ENCODE results near the gene EMX2.
"Not testable (repeated sequence)": the region's sequence is repeated elsewhere in the genome, so short reads cannot be mapped to it uniquely, and the experiment has no call there.

DNA sequence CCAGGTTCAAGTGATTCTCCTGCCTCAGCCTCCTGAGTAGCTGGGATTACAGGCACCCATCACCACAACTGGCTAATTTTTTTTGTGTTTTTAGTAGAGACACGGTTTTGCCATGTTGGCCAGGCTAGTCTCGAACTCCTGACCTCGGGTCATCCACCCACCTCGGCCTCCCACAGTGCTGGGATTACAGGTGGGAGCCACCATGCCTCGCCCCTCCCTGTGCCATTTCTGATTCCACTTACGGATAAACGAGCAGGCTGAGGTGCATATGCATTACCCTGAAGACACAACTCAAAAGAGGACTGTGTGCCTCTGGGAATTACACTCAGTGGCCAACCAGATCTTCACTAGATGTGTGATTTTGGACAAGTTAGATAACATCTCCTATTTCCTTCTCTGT, 35.5 kb upstream of the EMX2 start:
- not testable (repeated sequence) for TF ChIP-seq L3MBTL2 (conservative IDR thresholded peaks at IDR 0.05); BHLHE40 (IDR thresholded peaks at IDR 0.05; ENCODE audit: borderline replicate concordance); NFRKB (IDR thresholded peaks at IDR 0.05); FOXA1 (IDR thresholded peaks at IDR 0.05); FOXM1 (IDR thresholded peaks at IDR 0.05; ENCODE audit: borderline replicate concordance); CTBP1 (IDR thresholded peaks at IDR 0.05; ENCODE audit: borderline replicate concordance); ELF4 (IDR thresholded peaks at IDR 0.05); LEF1 (IDR thresholded peaks at IDR 0.05; ENCODE audit: borderline replicate concordance); ARNT (IDR thresholded peaks at IDR 0.05)
- TF ChIP-seq, protein P1, sequence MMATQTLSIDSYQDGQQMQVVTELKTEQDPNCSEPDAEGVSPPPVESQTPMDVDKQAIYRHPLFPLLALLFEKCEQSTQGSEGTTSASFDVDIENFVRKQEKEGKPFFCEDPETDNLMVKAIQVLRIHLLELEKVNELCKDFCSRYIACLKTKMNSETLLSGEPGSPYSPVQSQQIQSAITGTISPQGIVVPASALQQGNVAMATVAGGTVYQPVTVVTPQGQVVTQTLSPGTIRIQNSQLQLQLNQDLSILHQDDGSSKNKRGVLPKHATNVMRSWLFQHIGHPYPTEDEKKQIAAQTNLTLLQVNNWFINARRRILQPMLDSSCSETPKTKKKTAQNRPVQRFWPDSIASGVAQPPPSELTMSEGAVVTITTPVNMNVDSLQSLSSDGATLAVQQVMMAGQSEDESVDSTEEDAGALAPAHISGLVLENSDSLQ (IDR thresholded peaks at IDR 0.05): not testable (repeated sequence)

All from HEK293T (cell line).